Thoracic aorta (tissue), 2 donors: Measurements from ENCODE around the gene MICAL3. TPM values are rescaled to one million over a fixed set of nuclear protein-coding genes. Genes with fewer than 3 reads are reported as not detected.

ENCODE experiments used
- ATAC-seq: fragments of 150-250 bp; one replicate; pipeline ENCODE4 v1.8.0; 2017; ENCODE audit warnings: low read depth; ENCODE audit not compliant: insufficient number of reproducible peaks, low FRiP score
- DNase-seq: peaks from one replicate; pipeline ENCODE4 v3.0.0-alpha.2; 2020; ENCODE audit warnings: low spot score
- H3K27ac ChIP-seq, 2 donors: fragments of 200-600 bp; sonication (generic); 1 replicate in 1 of 2; 2 replicates in 1 of 2; pipeline ENCODE4 v1.5.1; 2016; ENCODE audit warnings: mild to moderate bottlenecking in 2 of 2, moderate library complexity in 2 of 2
- H3K27me3 ChIP-seq: fragments of 200-600 bp; sonication (generic); replicated peaks from 2 replicates; pipeline ENCODE4 v1.6.0; 2016; ENCODE audit warnings: mild to moderate bottlenecking; ENCODE audit not compliant: insufficient read depth
- H3K36me3 ChIP-seq: fragments of 200-600 bp; sonication (generic); one replicate; pipeline ENCODE4 v1.5.1; 2016
- H3K4me1 ChIP-seq, 2 donors: fragments of 200-600 bp; sonication (generic); 1 replicate in 1 of 2; 2 replicates in 1 of 2; pipeline versions ENCODE4 v1.5.1 to v1.6.0; 2016; ENCODE audit warnings: low read depth in 2 of 2, mild to moderate bottlenecking in 1 of 2; ENCODE audit not compliant: control insufficient read depth in 1 of 2
- H3K4me3 ChIP-seq: fragments of 200-600 bp; sonication (generic); 2 replicates; pipeline ENCODE4 v1.5.1; 2016; ENCODE audit warnings: mild to moderate bottlenecking
- H3K9me3 ChIP-seq: fragments of 200-600 bp; sonication (generic); 2 replicates; pipeline ENCODE4 v1.5.1; 2016
- CTCF ChIP-seq: fragments of 200-600 bp; sonication (generic); IDR thresholded peaks from one replicate; pipeline ENCODE4 v1.5.1; 2019; ENCODE audit warnings: antibody characterized with exemption
- total RNA-seq, 2 donors: library from RNA; depleted of rRNA; stranded (reverse); fragments of >200 nt; gene quantifications; one replicate each; pipeline versions ENCODE4 v1.1.0 to v1.2.3, GENCODE V29; 2016

MICAL3 gene
- total RNA-seq, 2 donors from 2014 or later, result 45.2 to 78.0 TPM

- H3K4me1 ChIP-seq, result peaks cover 23 to 65% of the 10 kb centered on the region in 2 donors
- ATAC-seq, result no peak
- TF ChIP-seq CTCF, result no peak
- H3K4me3 ChIP-seq, result no peak overlapping the region
- no peaks in the 10 kb centered on the region for H3K27me3 ChIP-seq
- no peak overlapping the region for H3K27ac ChIP-seq
- H3K9me3 ChIP-seq, result no peaks in the 10 kb centered on the region
- no peak for DNase-seq
- H3K36me3 ChIP-seq, result no peaks in the 10 kb centered on the region
These were observed 105.5 kb downstream of the MICAL3 start for GRCh38 chr22:17918840-17919239.

- H3K27ac ChIP-seq, result no peak overlapping the region
- no peak overlapping the region for H3K4me3 ChIP-seq
- ATAC-seq (no peak), DNase-seq (no peak)
- TF ChIP-seq CTCF, result no peak
- no peaks in the 10 kb centered on the region for H3K9me3 ChIP-seq
- H3K27me3 ChIP-seq, result no peaks in the 10 kb centered on the region
- no peaks in the 10 kb centered on the region for H3K36me3 ChIP-seq
- peaks cover 13 to 52% of the 10 kb centered on the region in 2 donors for H3K4me1 ChIP-seq
These were observed 106.8 kb downstream of the MICAL3 start for GRCh38 chr22:17917490-17917983.

- no peak for ATAC-seq
- Histone ChIP-seq H3K9me3 (no peaks in the 10 kb centered on the region), H3K27ac (no peak overlapping the region), H3K27me3 (no peaks in the 10 kb centered on the region), H3K4me1 (peaks cover 6 to 46% of the 10 kb centered on the region in 2 donors), H3K4me3 (no peak overlapping the region), H3K36me3 (no peaks in the 10 kb centered on the region)
- no peak for TF ChIP-seq CTCF
- DNase-seq, result no peak
These were observed 108.0 kb downstream of the MICAL3 start for GRCh38 chr22:17916226-17916889.

- Histone ChIP-seq H3K27me3 (no peaks in the 10 kb centered on the region), H3K9me3 (no peaks in the 10 kb centered on the region), H3K4me1 (peaks cover 9 to 46% of the 10 kb centered on the region in 2 donors), H3K36me3 (no peaks in the 10 kb centered on the region), H3K27ac (no peak overlapping the region), H3K4me3 (no peak overlapping the region)
- no peak for ATAC-seq
- no peak for TF ChIP-seq CTCF
- DNase-seq, result no peak
These were observed 108.7 kb downstream of the MICAL3 start for GRCh38 chr22:17915676-17916075.

DNA sequence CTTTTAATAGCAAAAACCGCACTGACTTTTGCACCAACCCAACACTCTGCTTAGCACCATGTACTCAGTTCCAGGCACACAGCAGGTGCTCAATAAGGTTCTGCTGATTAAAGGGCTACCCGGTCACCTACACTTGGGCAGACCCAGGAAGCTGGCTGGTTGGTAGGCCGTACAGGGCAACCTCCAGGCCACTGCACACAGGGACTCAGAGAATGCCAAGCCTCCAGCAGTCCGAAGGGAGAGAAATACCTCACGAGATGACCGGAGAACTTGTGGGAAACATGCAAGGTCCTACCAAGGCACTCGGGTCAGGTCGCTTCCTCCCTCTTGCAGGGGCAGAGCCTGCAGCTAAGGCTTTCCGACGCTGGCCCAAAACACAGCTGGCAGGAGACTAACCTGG lies 109.2 kb downstream of the MICAL3 start:
- H3K4me1 ChIP-seq, result peaks cover 11 to 46% of the 10 kb centered on the region in 2 donors

More for the DNA sequence above, 109.2 kb downstream of the MICAL3 start:
- H3K27ac ChIP-seq, result no peak overlapping the region
- TF ChIP-seq CTCF, result no peak
- no peaks in the 10 kb centered on the region for H3K9me3 ChIP-seq
- H3K36me3 ChIP-seq, result no peaks in the 10 kb centered on the region
- no peaks in the 10 kb centered on the region for H3K27me3 ChIP-seq
- no peak overlapping the region for H3K4me3 ChIP-seq
- ATAC-seq (no peak), DNase-seq (no peak)
